ENCODE measurements around the gene ORAI2.
"Not testable (repeated sequence)": the region's sequence is repeated elsewhere in the genome, so short reads cannot be mapped to it uniquely, and the experiment has no call there.

ORAI2 gene

GRCh38 chr7:102407910-102408309, 25.5 kb upstream of the ORAI2 start:
- FAIRE-seq: no peak

GRCh38 chr7:102408530-102408929, 24.8 kb upstream of the ORAI2 start:
- not testable (repeated sequence) for FAIRE-seq; DNase-seq (ENCODE audit: insufficient read length, low spot score)

More at GRCh38 chr7:102407910-102408309, 25.5 kb upstream of the ORAI2 start:
- no peak for DNase-seq (ENCODE audit: insufficient read length, low spot score)
- no peak for TF ChIP-seq CTCF (IDR thresholded peaks at IDR 0.05; ENCODE audit: insufficient read depth, missing control alignments)

GRCh38 chr7:102409340-102409739, 24.0 kb upstream of the ORAI2 start:
- DNase-seq (ENCODE audit: insufficient read length, low spot score) (no peak), FAIRE-seq (no peak)
- TF ChIP-seq CTCF (IDR thresholded peaks at IDR 0.05; ENCODE audit: insufficient read depth, missing control alignments): no peak

- TF ChIP-seq CTCF (IDR thresholded peaks at IDR 0.05; ENCODE audit: insufficient read depth, missing control alignments): no peak
- no peak for DNase-seq (ENCODE audit: insufficient read length, low spot score)
- no peak for FAIRE-seq
Measured at GRCh38 chr7:102410123-102410522, 23.3 kb upstream of the ORAI2 start.

GRCh38 chr7:102410918-102411317, 22.5 kb upstream of the ORAI2 start:
- DNase-seq (ENCODE audit: insufficient read length, low spot score) (no peak), FAIRE-seq (no peak)
- no peak for TF ChIP-seq CTCF (IDR thresholded peaks at IDR 0.05; ENCODE audit: insufficient read depth, missing control alignments)

GRCh38 chr7:102412548-102412947, 20.8 kb upstream of the ORAI2 start:
- DNase-seq (ENCODE audit: insufficient read length, low spot score) (no peak), FAIRE-seq (no peak)
- TF ChIP-seq CTCF (IDR thresholded peaks at IDR 0.05; ENCODE audit: insufficient read depth, missing control alignments): peak; percentile 32

GRCh38 chr7:102413091-102413490, 20.3 kb upstream of the ORAI2 start:
- no peak for TF ChIP-seq CTCF (IDR thresholded peaks at IDR 0.05; ENCODE audit: insufficient read depth, missing control alignments)
- DNase-seq (ENCODE audit: insufficient read length, low spot score) (no peak), FAIRE-seq (no peak)

- FAIRE-seq (no peak), DNase-seq (ENCODE audit: insufficient read length, low spot score) (no peak)
- TF ChIP-seq CTCF (IDR thresholded peaks at IDR 0.05; ENCODE audit: insufficient read depth, missing control alignments): no peak
Measured at GRCh38 chr7:102413611-102414010, 19.8 kb upstream of the ORAI2 start.

Data from D721Med (cell line).